Retinal pigment epithelial cell (primary cell): ENCODE measurements around the gene MED27.

Experiments
- DNase-seq: peaks from one replicate; pipeline ENCODE4 v3.0.0-alpha.2; 2010; ENCODE audit warnings: low read depth
- H3K4me3 ChIP-seq: 2 replicates; pipeline ENCODE4 v1.5.1; 2011; ENCODE audit warnings: mild to moderate bottlenecking, low read length, control low read depth, moderate library complexity
- CTCF ChIP-seq: conservative IDR thresholded peaks from 2 replicates; pipeline ENCODE4 v1.5.1; 2011; ENCODE audit warnings: low read depth, low read length, control low read depth, inconsistent platforms

MED27 gene

GRCh38 chr9:131874916-131875670 lies 204.6 kb downstream of the MED27 start:
- H3K4me3 ChIP-seq: no peak overlapping the region
- DNase-seq: no peak
- TF ChIP-seq CTCF: no peak

- no peak for TF ChIP-seq CTCF
- DNase-seq: no peak
- no peak overlapping the region for H3K4me3 ChIP-seq
These were observed 205.2 kb downstream of the MED27 start for GRCh38 chr9:131874447-131874846.

- DNase-seq: no peak
- TF ChIP-seq CTCF: no peak
- no peak overlapping the region for H3K4me3 ChIP-seq
These were observed 205.7 kb downstream of the MED27 start for GRCh38 chr9:131873891-131874440.

GRCh38 chr9:131873335-131873734 lies 206.3 kb downstream of the MED27 start:
- TF ChIP-seq CTCF: no peak
- H3K4me3 ChIP-seq: no peak overlapping the region
- DNase-seq: no peak

GRCh38 chr9:131872702-131873101 lies 207.0 kb downstream of the MED27 start:
- DNase-seq: no peak
- no peak overlapping the region for H3K4me3 ChIP-seq
- TF ChIP-seq CTCF: no peak

GRCh38 chr9:131872006-131872405 lies 207.7 kb downstream of the MED27 start:
- peak; percentile 34 for TF ChIP-seq CTCF
- DNase-seq: no peak
- H3K4me3 ChIP-seq: no peak overlapping the region

GRCh38 chr9:131870156-131870555 lies 209.5 kb downstream of the MED27 start:
- no peak for DNase-seq
- no peak for TF ChIP-seq CTCF
- no peak overlapping the region for H3K4me3 ChIP-seq
